GM18505 (cell line): ENCODE measurements around the gene OR13H1.
"Not testable (repeated sequence)": the region's sequence is repeated elsewhere in the genome, so short reads cannot be mapped to it uniquely, and the experiment has no call there.

Experiments
- ATAC-seq: cut with Tn5 transposase; IDR thresholded peaks from one replicate; pipeline ENCODE4 v1.9.1; 2021; ENCODE audit not compliant: unreplicated experiment
- POLR2A ChIP-seq: IDR thresholded peaks from 4 replicates; pipeline ENCODE4 v1.6.1; 2011; ENCODE audit warnings: borderline replicate concordance; ENCODE audit not compliant: insufficient read depth, insufficient read length; ENCODE audit errors: extremely low read depth

The OR13H1 gene

GRCh38 chrX:131577999-131578734 lies 34.3 kb downstream of the OR13H1 start:
- TF ChIP-seq POLR2A: no peak
- no peak for ATAC-seq

DNA sequence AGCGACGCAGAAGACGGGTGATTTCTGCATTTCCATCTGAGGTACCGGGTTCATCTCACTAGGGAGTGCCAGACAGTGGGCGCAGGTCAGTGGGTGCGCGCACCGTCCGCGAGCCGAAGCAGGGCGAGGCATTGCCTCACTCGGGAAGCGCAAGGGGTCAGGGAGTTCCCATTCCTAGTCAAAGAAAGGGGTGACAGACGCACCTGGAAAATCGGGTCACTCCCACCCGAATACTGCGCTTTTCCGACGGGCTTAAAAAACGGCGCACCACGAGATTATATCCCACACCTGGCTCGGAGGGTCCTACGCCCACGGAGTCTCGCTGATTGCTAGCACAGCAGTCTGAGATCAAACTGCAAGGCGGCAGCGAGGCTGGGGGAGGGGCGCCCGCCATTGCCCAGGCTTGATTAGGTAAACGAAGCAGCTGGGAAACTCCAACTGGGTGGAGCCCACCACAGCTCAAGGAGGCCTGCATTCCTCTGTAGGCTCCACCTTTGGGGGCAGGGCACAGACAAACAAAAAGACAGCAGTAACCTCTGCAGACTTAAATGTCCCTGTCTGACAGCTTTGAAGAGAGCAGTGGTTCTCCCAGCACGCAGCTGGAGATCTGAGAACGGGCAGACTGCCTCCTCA lies 35.0 kb downstream of the OR13H1 start:
- ATAC-seq: not testable (repeated sequence)

GRCh38 chrX:131588995-131589394 lies 45.1 kb downstream of the OR13H1 start:
- no peak for ATAC-seq
- no peak for TF ChIP-seq POLR2A
